Kidney epithelial cell (primary cell): ENCODE data around the gene SELPLG. TPM values are rescaled to one million over a fixed set of nuclear protein-coding genes. Genes with fewer than 3 reads are reported as not detected.

ENCODE experiments used
- DNase-seq: peaks from one replicate; pipeline ENCODE4 v3.0.0-alpha.2; 2010; ENCODE audit warnings: low read depth
- H3K27me3 ChIP-seq: 2 replicates; pipeline ENCODE4 v1.6.0; 2011; ENCODE audit warnings: low read length; ENCODE audit not compliant: control insufficient read depth, insufficient read depth
- H3K36me3 ChIP-seq: 2 replicates; pipeline ENCODE4 v1.5.1; 2011; ENCODE audit warnings: low read length; ENCODE audit not compliant: control insufficient read depth, insufficient read depth
- H3K4me3 ChIP-seq: 2 replicates; pipeline ENCODE4 v1.5.1; 2011; ENCODE audit warnings: low read depth, mild to moderate bottlenecking, control low read depth, low read length
- total RNA-seq: library from RNA; depleted of rRNA; stranded (reverse); fragments of >200 nt; gene quantifications from 2 replicates; pipeline ENCODE4 v1.2.3, GENCODE V29; 2015
- TF ChIP-seq, protein P1 (sequence below): IDR thresholded peaks from 2 replicates; pipeline ENCODE4 v1.5.1; 2011; ENCODE audit warnings: mild to moderate bottlenecking, moderate library complexity, low read length, control low read depth, inconsistent platforms; ENCODE audit not compliant: insufficient read depth, poor library complexity, severe bottlenecking

The SELPLG gene, protein sequence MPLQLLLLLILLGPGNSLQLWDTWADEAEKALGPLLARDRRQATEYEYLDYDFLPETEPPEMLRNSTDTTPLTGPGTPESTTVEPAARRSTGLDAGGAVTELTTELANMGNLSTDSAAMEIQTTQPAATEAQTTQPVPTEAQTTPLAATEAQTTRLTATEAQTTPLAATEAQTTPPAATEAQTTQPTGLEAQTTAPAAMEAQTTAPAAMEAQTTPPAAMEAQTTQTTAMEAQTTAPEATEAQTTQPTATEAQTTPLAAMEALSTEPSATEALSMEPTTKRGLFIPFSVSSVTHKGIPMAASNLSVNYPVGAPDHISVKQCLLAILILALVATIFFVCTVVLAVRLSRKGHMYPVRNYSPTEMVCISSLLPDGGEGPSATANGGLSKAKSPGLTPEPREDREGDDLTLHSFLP
- total RNA-seq, result 0.34 and 0.42 TPM in 2 replicates

DNA sequence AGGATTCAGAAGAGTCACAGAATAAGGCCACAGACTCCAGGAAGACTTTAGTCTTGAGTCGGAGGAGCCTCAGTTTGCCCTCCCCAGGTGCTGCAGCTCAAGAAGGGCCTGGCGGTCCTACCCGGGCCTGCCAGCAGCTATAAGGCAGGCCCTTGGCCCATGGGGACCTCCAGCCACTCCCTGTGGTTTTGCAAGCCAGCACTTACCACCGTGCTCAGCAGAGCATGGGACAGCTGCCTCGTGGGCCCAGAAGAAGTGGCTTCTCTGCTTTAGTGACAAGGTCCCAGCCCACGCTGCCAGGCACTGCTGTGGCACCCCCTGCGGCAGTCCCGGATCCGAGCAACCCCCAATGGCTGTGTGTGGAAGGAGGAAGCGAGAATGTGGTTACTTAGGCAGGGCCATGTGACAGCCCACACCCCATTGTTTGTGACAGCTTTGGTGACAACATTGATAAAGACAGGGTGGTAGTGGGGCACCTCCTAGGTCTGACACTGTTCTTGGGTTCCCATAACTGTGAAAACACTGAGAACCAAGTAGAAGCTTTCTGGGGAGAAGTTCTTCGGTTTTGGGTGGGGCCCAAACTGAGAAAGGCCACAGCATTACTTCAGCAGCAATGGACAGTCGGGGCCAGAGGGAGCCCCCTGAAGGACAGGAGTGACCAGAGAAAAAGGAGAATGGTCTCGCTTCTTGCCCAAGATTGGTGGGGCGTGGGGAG, at the start of gene SELPLG:
TSS of gene SELPLG (minus strand) at position 361 of the 715 bp plus-strand sequence. CDS start 9,587 bp downstream, outside the sequence.
- Histone ChIP-seq H3K4me3 (no peak within 1 kb of the TSS), H3K27me3 (no peaks in the 10 kb centered on the region), H3K36me3 (no peaks in the 10 kb centered on the region)
- no peak for DNase-seq
- TF ChIP-seq, protein P1, sequence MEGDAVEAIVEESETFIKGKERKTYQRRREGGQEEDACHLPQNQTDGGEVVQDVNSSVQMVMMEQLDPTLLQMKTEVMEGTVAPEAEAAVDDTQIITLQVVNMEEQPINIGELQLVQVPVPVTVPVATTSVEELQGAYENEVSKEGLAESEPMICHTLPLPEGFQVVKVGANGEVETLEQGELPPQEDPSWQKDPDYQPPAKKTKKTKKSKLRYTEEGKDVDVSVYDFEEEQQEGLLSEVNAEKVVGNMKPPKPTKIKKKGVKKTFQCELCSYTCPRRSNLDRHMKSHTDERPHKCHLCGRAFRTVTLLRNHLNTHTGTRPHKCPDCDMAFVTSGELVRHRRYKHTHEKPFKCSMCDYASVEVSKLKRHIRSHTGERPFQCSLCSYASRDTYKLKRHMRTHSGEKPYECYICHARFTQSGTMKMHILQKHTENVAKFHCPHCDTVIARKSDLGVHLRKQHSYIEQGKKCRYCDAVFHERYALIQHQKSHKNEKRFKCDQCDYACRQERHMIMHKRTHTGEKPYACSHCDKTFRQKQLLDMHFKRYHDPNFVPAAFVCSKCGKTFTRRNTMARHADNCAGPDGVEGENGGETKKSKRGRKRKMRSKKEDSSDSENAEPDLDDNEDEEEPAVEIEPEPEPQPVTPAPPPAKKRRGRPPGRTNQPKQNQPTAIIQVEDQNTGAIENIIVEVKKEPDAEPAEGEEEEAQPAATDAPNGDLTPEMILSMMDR, result no peak

DNA sequence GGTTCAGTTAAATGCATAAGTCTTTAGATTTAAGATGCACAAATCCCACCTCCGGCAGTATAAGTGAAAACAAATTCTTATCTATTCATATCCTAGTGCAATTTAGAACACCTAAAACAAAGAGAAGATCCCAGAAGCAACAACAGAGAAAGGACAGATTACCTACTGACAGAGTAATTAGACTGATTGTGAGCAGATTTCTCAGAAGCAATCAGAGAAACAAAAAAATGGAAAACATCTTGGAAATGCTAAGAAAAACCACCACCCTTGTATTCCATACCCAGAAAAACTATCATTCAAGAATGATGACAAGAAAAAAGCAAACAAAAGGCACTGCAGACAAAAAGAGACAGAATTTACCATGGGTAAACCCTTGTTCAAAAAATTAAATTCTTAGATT, 47.6 kb upstream of the SELPLG start:
- Histone ChIP-seq H3K36me3 (no peaks in the 10 kb centered on the region), H3K4me3 (no peak overlapping the region), H3K27me3 (no peaks in the 10 kb centered on the region)
- TF ChIP-seq, protein P1, result no peak
- no peak for DNase-seq

DNA sequence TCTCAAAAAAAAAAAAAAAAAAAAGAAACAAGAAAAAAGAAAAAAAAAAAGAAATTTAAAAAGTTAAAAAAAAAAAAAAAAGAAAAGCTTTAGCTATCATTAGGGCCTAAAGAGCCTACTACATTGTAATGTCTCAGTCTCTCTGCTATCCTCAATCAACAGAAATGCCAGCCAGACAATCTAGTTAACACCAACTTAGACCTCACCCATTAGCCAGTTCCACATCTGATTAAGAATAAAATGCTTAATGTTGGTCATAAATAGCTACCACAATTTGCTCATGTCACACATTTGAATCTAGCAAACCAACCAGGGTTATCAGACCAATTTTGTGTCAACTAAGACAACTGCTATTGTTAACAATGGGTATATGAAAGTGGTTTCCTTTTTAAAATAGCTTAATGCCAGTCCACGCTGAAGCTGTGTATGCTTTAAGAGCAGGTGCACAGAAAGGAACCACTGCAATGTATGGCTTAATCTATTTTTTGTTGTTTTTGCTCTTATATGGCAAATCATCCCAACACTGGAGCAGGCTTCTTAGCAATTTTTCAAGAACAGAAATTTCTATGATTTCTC, 45.5 kb upstream of the SELPLG start:
- DNase-seq, result no peak
- Histone ChIP-seq H3K36me3 (no peaks in the 10 kb centered on the region), H3K4me3 (no peak overlapping the region), H3K27me3 (no peaks in the 10 kb centered on the region)
- TF ChIP-seq, protein P1, result no peak

DNA sequence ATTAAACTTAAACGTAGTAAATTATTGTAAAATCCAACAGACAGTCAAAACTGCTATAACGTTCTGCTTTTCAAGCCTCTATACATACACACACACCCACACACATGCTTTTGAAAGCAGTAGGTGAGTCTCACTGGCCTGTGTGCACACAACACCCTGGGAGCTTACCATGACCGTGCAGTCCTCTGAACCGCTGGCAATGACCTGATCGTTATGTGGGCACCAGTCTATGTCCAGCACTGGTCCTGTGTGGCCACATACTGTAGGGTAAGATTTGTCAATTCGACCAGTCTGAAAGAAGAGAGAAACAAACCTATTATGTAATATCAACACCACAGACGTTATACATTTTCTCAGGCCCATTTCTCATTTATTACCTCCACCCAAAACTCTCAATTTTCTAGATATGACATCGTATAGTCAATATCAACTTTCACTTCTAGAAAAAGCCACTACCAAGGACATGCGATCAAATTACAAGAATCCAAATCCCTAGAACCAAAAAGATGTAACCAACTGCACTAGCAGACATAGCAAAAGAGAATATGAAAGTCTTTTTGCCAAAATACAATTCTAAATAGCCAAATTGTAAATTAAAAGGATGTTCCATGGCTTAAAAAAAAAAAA, 44.5 kb upstream of the SELPLG start:
- TF ChIP-seq, protein P1, result no peak
- DNase-seq, result no peak
- H3K36me3 ChIP-seq, result no peaks in the 10 kb centered on the region
- H3K27me3 ChIP-seq, result no peaks in the 10 kb centered on the region
- no peak overlapping the region for H3K4me3 ChIP-seq

DNA sequence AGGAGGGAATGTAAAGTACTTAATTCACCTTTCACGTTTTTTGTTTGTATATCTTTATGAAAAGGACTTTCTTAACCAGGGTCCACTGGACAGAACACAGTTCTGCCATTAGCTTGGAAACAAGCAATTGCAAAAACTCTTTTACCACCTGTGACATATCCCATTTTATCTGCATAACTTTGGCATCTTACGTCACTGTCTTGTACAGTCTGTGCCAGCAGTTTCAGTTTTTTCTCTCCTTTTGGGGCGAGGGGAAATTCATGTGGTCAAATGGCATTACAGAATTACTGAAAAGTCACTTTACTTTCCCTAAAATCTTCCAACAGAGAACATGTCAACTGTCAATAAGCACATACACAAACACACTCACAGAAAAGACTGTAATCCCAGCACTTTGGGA, 43.7 kb upstream of the SELPLG start:
- no peaks in the 10 kb centered on the region for H3K36me3 ChIP-seq
- TF ChIP-seq, protein P1, result no peak
- no peaks in the 10 kb centered on the region for H3K27me3 ChIP-seq
- no peak for DNase-seq
- H3K4me3 ChIP-seq, result no peak overlapping the region
